HepG2 (cell line): ENCODE results near the gene PRKCG. TPM values are rescaled to one million over a fixed set of nuclear protein-coding genes. Genes with fewer than 3 reads are reported as not detected.

Experiments used
- CEBPB ChIP-seq: IDR thresholded peaks from 2 replicates; pipeline ENCODE4 v1.6.1; 2011; ENCODE audit warnings: low read depth, low read length, improper control_type of control experiment, borderline replicate concordance
- CSRNP2 ChIP-seq: sonication (generic); formaldehyde crosslinking; conservative IDR thresholded peaks from 2 replicates; pipeline ENCODE4 v1.8.0; 2022; ENCODE audit warnings: low read depth, missing genetic modification reagents
- IKZF4 ChIP-seq: sonication (generic); formaldehyde crosslinking; IDR thresholded peaks from 2 replicates; pipeline ENCODE4 v1.5.1; 2020; ENCODE audit warnings: borderline replicate concordance, mild to moderate bottlenecking, low read depth, missing genetic modification reagents; ENCODE audit errors: not compliant biosample characterization
- IRX3 ChIP-seq: sonication (generic); formaldehyde crosslinking; IDR thresholded peaks from 2 replicates; pipeline ENCODE4 v1.8.1; 2023; ENCODE audit warnings: mild to moderate bottlenecking, low read depth, missing genetic modification reagents, borderline replicate concordance
- KDM5B ChIP-seq: sonication (generic); formaldehyde crosslinking; IDR thresholded peaks from 2 replicates; pipeline ENCODE4 v1.4.0; 2020; ENCODE audit warnings: missing genetic modification reagents, mild to moderate bottlenecking, borderline replicate concordance
- MXD1 ChIP-seq: sonication (generic); formaldehyde crosslinking; IDR thresholded peaks from 2 replicates; pipeline ENCODE4 v1.4.0; 2020; ENCODE audit warnings: mild to moderate bottlenecking, missing genetic modification reagents
- MZF1 ChIP-seq: sonication (generic); formaldehyde crosslinking; IDR thresholded peaks from 2 replicates; pipeline ENCODE4 v1.8.1; 2023; ENCODE audit warnings: mild to moderate bottlenecking, missing genetic modification reagents, borderline replicate concordance
- NR3C1 ChIP-seq: sonication (generic); formaldehyde crosslinking; IDR thresholded peaks from 2 replicates; pipeline ENCODE4 v1.4.0; 2020; ENCODE audit warnings: missing genetic modification reagents
- TAF15 ChIP-seq: fragments of 200-400 bp; formaldehyde crosslinking; IDR thresholded peaks from one replicate; pipeline ENCODE4 v1.6.1; 2018; ENCODE audit warnings: mild to moderate bottlenecking, low read depth, low read length; ENCODE audit not compliant: poor library complexity, severe bottlenecking
- TBX3 ChIP-seq: fragments of 450-650 bp; IDR thresholded peaks from 2 replicates; pipeline ENCODE4 v1.6.1; 2017; ENCODE audit warnings: antibody characterized with exemption, mild to moderate bottlenecking, inconsistent platforms, borderline replicate concordance
- TCF12 ChIP-seq, 2 experiments: fragments of 450-650 bp in 1 of 2; sonication (generic) in 1 of 2; formaldehyde crosslinking in 1 of 2; IDR thresholded peaks; 2 replicates each; pipeline versions ENCODE4 v1.6.1 to v1.8.0; 2017 to 2022; ENCODE audit warnings: antibody characterized with exemption in 1 of 2, mild to moderate bottlenecking in 1 of 2, missing genetic modification reagents in 1 of 2, moderate library complexity in 1 of 2
- ZKSCAN1 ChIP-seq: fragments of 150-350 bp; IDR thresholded peaks from 2 replicates; pipeline ENCODE4 v1.6.1; 2014; ENCODE audit warnings: low read length
- ZNF256 ChIP-seq: sonication (generic); formaldehyde crosslinking; conservative IDR thresholded peaks from 2 replicates; pipeline ENCODE4 v1.4.0; 2020; ENCODE audit warnings: missing genetic modification reagents
- ZNF678 ChIP-seq: sonication (generic); formaldehyde crosslinking; IDR thresholded peaks from 2 replicates; pipeline ENCODE4 v1.4.0; 2020; ENCODE audit warnings: mild to moderate bottlenecking, missing genetic modification reagents
- ZNF768 ChIP-seq: sonication (generic); formaldehyde crosslinking; IDR thresholded peaks from 2 replicates; pipeline ENCODE4 v1.4.0; 2020; ENCODE audit warnings: missing genetic modification reagents
- polyA plus RNA-seq, 8 experiments: library from polyadenylated mRNA; depleted of rRNA in 3 of 8; stranded (reverse) in 7 of 8; unstranded in 1 of 8; fragments of >200 nt; fragmentation: Illumina TruSeq in 4 of 8; extraction: Trizol in 4 of 8; gene quantifications; 2 replicates each; pipeline versions ENCODE4 v1.2.1 to v1.2.3, GENCODE V29; 2011 to 2016; ENCODE audit warnings: low read depth in 4 of 8, missing spikeins in 1 of 8, mixed read lengths in 1 of 8; ENCODE audit not compliant: insufficient read depth in 1 of 8
- total RNA-seq, 5 experiments: library from RNA; depleted of rRNA; stranded (reverse); fragments of >200 nt; fragmentation: Illumina TruSeq; extraction: Trizol; gene quantifications; 2 replicates each; pipeline ENCODE4 v1.2.3, GENCODE V29; 2016; ENCODE audit warnings: low read depth in 1 of 5
- TF ChIP-seq, protein P1 (sequence below): sonication (generic); formaldehyde crosslinking; conservative IDR thresholded peaks from 2 replicates; pipeline ENCODE4 v1.4.0; 2020; ENCODE audit warnings: mild to moderate bottlenecking, missing genetic modification reagents, moderate library complexity
- TF ChIP-seq, protein P2 (sequence below): sonication (generic); formaldehyde crosslinking; IDR thresholded peaks from 2 replicates; pipeline ENCODE4 v1.5.1; 2020; ENCODE audit warnings: mild to moderate bottlenecking, missing genetic modification reagents, moderate library complexity

PRKCG gene
- total and polyA plus RNA-seq, 2 of the 13 experiments (the other 11 are each of a cell fraction or from before 2014, with no cell fraction given): 0.02 to 0.03 TPM

DNA sequence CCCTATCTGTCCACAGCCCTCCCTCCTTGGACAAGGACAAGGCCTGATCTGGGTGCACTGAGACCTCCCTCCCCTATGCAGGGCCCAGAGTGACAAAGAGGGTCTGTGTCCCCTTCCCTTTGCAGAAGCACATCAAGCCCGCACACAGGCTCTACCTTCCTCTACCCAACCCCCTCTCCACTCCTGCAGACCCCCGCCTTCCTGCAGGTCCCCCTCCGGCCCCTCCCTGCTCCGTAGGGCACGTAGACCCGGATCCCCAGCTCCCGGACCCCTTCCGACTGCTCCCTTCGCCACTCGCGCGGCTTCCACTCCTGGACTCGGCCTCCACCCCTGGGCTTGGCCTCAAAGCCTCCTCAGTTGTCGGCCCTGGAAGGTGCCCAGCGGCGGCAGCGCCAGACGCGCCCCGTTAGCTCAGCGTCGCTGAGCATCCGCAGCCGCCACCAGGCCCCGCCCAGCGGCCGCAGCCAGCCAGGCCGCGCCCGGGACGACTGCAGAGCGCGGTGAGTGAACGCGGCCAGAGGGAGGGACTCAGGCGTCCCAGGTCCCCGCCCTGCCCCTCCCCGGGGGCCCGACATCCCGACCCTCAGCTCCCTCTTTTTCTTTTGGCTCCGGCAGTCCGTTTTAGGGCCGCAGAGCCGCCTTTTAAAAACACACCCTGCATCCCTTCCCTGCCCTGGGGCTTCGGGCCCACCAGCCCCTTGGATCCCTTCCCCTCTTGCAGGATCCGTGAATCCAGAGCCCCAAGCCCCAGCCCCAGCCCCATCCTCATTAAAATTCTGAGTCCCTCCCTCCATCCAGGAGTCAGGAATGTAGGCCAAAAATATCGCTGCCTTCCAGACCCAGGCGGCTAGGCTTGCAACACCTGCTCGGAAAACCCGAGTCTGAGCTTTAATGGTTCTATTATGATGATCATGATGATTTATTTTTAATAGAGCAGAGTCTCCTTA is 15.8 kb upstream of the PRKCG start (continued):
- TF ChIP-seq TAF15 (peak; percentile 90), MZF1 (CRISPR knock-in tag) (no peak), ZNF256 (CRISPR knock-in tag) (no peak), TCF12 (IDR thresholded peaks at IDR 0.05) (no peak), TCF12 (CRISPR knock-in tag; IDR thresholded peaks at IDR 0.05) (peak; percentile 85; the same call in 1 of the 2 replicates), TBX3 (no peak), ZKSCAN1 (no peak), ZNF678 (CRISPR knock-in tag) (peak; percentile 61; the same call in 1 of the 2 replicates), ZNF768 (peak; percentile 83), IRX3 (0 out of 2 replicates have a peak, but pooled peaks have one; percentile 25), NR3C1 (no peak), MXD1 (CRISPR knock-in tag) (peak; percentile 54; the same call in 1 of the 2 replicates), CEBPB (no peak), KDM5B (no peak), CSRNP2 (CRISPR knock-in tag) (no peak), IKZF4 (CRISPR knock-in tag) (no peak)
- TF ChIP-seq, protein P1, sequence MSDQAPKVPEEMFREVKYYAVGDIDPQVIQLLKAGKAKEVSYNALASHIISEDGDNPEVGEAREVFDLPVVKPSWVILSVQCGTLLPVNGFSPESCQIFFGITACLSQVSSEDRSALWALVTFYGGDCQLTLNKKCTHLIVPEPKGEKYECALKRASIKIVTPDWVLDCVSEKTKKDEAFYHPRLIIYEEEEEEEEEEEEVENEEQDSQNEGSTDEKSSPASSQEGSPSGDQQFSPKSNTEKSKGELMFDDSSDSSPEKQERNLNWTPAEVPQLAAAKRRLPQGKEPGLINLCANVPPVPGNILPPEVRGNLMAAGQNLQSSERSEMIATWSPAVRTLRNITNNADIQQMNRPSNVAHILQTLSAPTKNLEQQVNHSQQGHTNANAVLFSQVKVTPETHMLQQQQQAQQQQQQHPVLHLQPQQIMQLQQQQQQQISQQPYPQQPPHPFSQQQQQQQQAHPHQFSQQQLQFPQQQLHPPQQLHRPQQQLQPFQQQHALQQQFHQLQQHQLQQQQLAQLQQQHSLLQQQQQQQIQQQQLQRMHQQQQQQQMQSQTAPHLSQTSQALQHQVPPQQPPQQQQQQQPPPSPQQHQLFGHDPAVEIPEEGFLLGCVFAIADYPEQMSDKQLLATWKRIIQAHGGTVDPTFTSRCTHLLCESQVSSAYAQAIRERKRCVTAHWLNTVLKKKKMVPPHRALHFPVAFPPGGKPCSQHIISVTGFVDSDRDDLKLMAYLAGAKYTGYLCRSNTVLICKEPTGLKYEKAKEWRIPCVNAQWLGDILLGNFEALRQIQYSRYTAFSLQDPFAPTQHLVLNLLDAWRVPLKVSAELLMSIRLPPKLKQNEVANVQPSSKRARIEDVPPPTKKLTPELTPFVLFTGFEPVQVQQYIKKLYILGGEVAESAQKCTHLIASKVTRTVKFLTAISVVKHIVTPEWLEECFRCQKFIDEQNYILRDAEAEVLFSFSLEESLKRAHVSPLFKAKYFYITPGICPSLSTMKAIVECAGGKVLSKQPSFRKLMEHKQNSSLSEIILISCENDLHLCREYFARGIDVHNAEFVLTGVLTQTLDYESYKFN: no peak; the same call in none of the 2 replicates
- TF ChIP-seq, protein P2, sequence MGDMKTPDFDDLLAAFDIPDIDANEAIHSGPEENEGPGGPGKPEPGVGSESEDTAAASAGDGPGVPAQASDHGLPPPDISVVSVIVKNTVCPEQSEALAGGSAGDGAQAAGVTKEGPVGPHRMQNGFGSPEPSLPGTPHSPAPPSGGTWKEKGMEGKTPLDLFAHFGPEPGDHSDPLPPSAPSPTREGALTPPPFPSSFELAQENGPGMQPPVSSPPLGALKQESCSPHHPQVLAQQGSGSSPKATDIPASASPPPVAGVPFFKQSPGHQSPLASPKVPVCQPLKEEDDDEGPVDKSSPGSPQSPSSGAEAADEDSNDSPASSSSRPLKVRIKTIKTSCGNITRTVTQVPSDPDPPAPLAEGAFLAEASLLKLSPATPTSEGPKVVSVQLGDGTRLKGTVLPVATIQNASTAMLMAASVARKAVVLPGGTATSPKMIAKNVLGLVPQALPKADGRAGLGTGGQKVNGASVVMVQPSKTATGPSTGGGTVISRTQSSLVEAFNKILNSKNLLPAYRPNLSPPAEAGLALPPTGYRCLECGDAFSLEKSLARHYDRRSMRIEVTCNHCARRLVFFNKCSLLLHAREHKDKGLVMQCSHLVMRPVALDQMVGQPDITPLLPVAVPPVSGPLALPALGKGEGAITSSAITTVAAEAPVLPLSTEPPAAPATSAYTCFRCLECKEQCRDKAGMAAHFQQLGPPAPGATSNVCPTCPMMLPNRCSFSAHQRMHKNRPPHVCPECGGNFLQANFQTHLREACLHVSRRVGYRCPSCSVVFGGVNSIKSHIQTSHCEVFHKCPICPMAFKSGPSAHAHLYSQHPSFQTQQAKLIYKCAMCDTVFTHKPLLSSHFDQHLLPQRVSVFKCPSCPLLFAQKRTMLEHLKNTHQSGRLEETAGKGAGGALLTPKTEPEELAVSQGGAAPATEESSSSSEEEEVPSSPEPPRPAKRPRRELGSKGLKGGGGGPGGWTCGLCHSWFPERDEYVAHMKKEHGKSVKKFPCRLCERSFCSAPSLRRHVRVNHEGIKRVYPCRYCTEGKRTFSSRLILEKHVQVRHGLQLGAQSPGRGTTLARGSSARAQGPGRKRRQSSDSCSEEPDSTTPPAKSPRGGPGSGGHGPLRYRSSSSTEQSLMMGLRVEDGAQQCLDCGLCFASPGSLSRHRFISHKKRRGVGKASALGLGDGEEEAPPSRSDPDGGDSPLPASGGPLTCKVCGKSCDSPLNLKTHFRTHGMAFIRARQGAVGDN (CRISPR knock-in tag): peak; percentile 83
